OCI-LY7 (cell line): ENCODE results near the gene C1orf174.

Experiments used
- EZH2phosphoT487 ChIP-seq: fragments of 200-600 bp; sonication (generic); IDR thresholded peaks from 2 replicates; pipeline ENCODE4 v1.6.1; 2018; ENCODE audit warnings: low read depth, borderline replicate concordance, mild to moderate bottlenecking, mixed run types, antibody characterized with exemption, low read length, moderate library complexity, mixed read lengths
- TF ChIP-seq, protein P1 (sequence below): fragments of 200-600 bp; sonication (generic); conservative IDR thresholded peaks from 2 replicates; pipeline ENCODE4 v1.5.1; 2014; ENCODE audit warnings: mild to moderate bottlenecking, antibody characterized with exemption, low read length, moderate library complexity, mixed read lengths

DNA sequence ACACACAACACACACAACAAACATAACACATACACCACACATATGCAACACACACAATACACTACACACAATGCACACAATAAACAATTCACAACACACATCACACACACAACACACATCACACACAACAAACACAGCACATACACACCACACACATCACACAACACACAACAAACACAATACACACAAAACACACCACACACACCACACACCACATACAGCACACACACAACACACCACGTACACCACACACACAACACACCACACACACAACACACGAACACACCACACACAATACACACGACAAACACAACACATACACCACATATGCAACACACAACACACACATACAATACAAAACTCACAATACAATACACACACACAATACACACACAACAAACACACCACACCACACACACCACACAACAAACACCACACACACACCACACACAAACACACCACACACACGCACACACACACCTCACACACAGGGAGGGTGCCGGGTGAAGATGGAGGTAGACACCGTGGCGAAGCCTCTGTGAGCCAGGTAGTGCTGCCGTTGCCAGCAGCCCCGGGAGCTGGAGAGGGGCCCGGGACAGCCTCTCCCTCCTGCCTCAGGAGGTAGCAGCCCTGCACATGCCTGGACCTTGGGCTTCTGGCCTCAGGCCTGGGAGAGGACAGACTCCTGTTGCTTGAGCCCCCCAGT is 30.4 kb upstream of the C1orf174 start:
- TF ChIP-seq, protein P1, sequence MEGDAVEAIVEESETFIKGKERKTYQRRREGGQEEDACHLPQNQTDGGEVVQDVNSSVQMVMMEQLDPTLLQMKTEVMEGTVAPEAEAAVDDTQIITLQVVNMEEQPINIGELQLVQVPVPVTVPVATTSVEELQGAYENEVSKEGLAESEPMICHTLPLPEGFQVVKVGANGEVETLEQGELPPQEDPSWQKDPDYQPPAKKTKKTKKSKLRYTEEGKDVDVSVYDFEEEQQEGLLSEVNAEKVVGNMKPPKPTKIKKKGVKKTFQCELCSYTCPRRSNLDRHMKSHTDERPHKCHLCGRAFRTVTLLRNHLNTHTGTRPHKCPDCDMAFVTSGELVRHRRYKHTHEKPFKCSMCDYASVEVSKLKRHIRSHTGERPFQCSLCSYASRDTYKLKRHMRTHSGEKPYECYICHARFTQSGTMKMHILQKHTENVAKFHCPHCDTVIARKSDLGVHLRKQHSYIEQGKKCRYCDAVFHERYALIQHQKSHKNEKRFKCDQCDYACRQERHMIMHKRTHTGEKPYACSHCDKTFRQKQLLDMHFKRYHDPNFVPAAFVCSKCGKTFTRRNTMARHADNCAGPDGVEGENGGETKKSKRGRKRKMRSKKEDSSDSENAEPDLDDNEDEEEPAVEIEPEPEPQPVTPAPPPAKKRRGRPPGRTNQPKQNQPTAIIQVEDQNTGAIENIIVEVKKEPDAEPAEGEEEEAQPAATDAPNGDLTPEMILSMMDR = no peak
- no peak for TF ChIP-seq EZH2phosphoT487
